22Rv1 (cell line): ENCODE measurements around the gene COLEC12.

Experiments
- CTCF ChIP-seq: fragments of 450-650 bp; IDR thresholded peaks from 2 replicates; pipeline ENCODE4 v1.5.1; 2017; ENCODE audit warnings: mild to moderate bottlenecking
- ZFX ChIP-seq: fragments of 450-650 bp; IDR thresholded peaks from 2 replicates; pipeline ENCODE4 v1.6.1; 2017; ENCODE audit warnings: antibody characterized with exemption, borderline replicate concordance

GRCh38 chr18:404061-404636 lies 96.4 kb downstream of the COLEC12 start:
- TF ChIP-seq CTCF: no peak
- no peak for TF ChIP-seq ZFX
